ENCODE results near the gene ATL3.

DNA sequence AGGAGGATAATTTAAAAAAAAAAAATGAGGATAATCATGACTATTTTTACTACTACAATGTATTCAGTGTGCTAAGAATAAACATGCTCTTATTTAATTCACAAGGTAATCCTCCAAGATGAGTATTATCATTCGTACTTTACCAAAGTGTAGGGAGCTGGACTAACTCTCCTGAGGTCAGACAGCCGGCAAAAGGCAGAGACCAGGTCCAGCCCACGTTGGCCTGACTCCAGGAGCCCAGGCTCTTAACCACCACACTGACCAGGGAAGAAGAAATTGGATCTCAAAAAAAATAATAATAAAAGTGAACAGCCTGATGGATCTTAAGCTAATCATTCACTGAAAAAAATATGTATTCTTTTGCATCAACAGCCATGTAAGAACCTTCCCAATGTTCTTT lies 82.2 kb downstream of the ATL3 start:
- TF ChIP-seq, protein P1, sequence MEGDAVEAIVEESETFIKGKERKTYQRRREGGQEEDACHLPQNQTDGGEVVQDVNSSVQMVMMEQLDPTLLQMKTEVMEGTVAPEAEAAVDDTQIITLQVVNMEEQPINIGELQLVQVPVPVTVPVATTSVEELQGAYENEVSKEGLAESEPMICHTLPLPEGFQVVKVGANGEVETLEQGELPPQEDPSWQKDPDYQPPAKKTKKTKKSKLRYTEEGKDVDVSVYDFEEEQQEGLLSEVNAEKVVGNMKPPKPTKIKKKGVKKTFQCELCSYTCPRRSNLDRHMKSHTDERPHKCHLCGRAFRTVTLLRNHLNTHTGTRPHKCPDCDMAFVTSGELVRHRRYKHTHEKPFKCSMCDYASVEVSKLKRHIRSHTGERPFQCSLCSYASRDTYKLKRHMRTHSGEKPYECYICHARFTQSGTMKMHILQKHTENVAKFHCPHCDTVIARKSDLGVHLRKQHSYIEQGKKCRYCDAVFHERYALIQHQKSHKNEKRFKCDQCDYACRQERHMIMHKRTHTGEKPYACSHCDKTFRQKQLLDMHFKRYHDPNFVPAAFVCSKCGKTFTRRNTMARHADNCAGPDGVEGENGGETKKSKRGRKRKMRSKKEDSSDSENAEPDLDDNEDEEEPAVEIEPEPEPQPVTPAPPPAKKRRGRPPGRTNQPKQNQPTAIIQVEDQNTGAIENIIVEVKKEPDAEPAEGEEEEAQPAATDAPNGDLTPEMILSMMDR (IDR thresholded peaks at IDR 0.05; ENCODE audit: low read depth, low read length), result no peak
- TF ChIP-seq EZH2phosphoT487 (IDR thresholded peaks at IDR 0.05; ENCODE audit: low read depth), result no peak

All from OCI-LY3 (cell line).